GM12801 (cell line): ENCODE results near the gene EGFL7.

ENCODE experiments used
- CTCF ChIP-seq: IDR thresholded peaks from one replicate; pipeline ENCODE4 v1.5.1; 2011; ENCODE audit warnings: control low read depth; ENCODE audit not compliant: insufficient read length; ENCODE audit errors: extremely low read depth

Gene EGFL7

GRCh38 chr9:136651860-136652259, 10.9 kb upstream of the EGFL7 start:
- no peak for TF ChIP-seq CTCF

DNA sequence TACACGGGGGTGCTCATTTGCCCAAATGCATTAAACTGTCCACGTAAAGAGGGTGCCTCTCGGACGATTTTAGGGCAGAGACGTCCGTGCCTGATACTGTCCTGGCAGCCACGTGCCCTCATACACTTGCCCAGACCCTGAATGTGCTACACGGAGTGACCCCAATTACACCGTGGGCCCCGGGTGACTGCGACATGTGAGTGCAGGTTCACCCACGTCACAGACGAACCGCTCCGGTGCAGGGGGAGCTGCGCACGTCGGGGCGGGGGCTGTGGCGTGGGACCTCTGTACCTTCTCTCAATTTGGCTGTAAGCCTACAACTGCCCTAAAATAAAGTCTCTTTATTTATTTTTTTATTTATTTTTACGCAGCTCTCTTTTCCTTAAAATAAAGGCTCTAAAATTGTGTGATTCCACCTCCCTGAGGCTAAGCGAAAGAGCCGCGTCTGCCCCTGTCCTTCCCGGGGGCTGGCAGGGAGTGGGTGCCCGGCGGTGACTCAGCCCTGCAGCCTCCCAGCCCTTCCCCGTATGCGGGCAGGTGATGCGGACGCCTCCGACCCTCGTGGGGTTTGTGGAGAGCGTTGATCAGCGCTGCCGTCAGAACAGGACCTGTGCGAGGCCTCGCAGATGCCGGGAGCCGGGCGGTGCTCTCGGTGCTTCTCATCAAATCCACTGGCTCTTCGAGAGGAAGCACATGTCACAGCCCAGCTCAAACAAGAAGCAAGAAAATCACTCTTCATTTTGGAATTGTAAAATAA, 9.2 kb upstream of the EGFL7 start:
- TF ChIP-seq CTCF = no peak

GRCh38 chr9:136654820-136655535, 7.7 kb upstream of the EGFL7 start:
- no peak for TF ChIP-seq CTCF

DNA sequence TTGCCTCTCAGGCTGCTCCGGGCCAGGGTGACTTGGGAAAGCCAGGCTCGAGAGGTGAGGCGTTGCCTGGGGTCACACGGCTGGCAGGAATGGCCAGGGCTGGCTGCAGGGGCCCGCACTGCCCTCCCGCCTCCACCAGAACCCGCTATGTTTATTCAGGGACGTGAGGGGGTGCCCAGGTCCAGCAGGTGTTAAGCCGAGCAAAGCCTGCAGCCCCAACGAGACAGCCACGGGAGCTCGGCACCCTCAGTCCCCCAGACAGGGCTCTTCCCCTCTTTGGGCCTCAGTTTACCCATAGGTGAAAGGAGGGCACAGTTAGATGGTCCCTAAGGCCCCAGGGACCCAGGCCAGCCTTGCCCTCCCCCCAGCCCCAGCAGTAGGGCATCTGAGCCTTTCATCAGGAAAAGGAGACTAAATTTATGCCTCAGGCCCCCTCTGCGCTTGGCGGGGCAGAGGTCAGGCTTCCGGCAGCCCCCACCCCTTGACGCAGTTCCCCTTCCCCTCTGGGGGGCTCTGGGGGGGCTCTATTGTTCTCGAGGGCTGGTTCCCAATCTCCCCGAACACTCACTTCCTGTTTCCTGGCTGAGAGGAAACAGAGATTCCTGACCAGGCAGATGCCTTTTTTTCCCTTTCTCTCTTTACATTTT, 7.1 kb upstream of the EGFL7 start:
- no peak for TF ChIP-seq CTCF

GRCh38 chr9:136656183-136656738, 6.5 kb upstream of the EGFL7 start:
- TF ChIP-seq CTCF = no peak

DNA sequence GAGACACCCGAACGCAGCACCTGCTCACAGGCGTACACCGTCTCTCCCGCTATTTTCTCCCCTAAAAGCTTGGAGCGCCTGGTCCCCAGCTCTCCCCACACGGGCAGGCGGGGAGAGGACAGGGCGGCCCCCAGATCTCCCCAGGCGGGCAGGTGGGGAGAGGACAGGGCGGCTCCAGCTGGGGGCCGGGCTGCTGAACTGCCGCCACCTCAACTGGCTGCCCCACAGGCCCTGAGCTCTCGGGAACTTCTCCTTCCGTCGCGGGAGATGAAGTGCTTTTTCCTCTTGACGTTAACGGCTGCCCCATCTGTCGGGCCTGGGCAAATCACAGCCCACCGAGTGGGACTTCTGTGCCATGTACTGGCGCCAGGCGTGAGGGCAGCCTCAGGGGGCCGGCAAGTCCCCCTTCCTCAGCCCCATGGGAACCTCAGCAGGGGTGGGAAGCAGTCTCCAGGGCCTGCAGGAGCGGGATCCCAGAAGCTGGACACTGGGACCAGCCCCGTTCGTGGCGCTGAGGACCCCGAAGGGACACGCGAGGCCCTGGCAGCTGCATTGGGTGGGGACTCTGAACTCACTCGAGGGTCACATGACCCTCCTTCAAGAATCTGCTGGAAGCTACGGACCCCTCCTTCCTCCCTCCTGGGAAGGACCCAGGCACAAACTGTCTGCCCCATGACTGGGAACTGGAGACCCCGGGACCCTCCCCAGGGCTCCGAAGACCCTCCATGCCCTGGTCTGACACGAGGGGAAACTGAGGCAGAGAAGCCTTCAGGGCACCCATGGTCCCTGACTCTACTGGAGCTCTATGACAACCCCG, 5.7 kb upstream of the EGFL7 start:
- TF ChIP-seq CTCF = no peak
